ENCODE measurements around the gene DLGAP1.

Gene DLGAP1

GRCh38 chr18:3892152-3892551 is 563.0 kb downstream of the DLGAP1 start:
- no peak for DNase-seq (ENCODE audit: low spot score)
- TF ChIP-seq, protein P1, sequence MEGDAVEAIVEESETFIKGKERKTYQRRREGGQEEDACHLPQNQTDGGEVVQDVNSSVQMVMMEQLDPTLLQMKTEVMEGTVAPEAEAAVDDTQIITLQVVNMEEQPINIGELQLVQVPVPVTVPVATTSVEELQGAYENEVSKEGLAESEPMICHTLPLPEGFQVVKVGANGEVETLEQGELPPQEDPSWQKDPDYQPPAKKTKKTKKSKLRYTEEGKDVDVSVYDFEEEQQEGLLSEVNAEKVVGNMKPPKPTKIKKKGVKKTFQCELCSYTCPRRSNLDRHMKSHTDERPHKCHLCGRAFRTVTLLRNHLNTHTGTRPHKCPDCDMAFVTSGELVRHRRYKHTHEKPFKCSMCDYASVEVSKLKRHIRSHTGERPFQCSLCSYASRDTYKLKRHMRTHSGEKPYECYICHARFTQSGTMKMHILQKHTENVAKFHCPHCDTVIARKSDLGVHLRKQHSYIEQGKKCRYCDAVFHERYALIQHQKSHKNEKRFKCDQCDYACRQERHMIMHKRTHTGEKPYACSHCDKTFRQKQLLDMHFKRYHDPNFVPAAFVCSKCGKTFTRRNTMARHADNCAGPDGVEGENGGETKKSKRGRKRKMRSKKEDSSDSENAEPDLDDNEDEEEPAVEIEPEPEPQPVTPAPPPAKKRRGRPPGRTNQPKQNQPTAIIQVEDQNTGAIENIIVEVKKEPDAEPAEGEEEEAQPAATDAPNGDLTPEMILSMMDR (IDR thresholded peaks at IDR 0.05; ENCODE audit: extremely low read depth, insufficient read depth, missing control alignments): no peak
- in situ Hi-C loops (cut with MboI; ENCODE audit: low pct_unique_long_range_greater_than_20kb, low sequenced_read_pairs, unreplicated experiment): no loop called here

DNA sequence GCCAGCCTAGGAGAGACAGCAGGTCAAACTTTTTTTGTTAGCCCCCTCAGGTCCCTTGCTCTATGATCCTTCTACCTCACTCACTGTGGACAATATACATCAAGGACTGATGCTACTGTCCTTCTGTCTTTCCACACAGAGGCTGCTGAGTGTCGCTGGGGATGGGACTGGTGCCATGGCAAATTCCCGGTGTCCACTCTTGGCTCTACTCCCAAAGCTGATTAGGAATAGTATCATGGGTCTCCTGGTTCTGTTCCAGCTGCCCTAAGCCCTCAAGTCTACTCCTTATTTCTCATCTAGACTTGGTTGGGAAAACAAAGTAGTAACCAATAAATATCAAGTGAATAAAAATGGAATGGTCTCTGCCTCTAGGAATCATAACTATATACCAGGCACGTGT is 563.9 kb downstream of the DLGAP1 start:
- TF ChIP-seq, protein P1 (IDR thresholded peaks at IDR 0.05; ENCODE audit: extremely low read depth, insufficient read depth, missing control alignments): no peak
- in situ Hi-C loops (cut with MboI; ENCODE audit: low pct_unique_long_range_greater_than_20kb, low sequenced_read_pairs, unreplicated experiment): no loop called here
- DNase-seq (ENCODE audit: low spot score): no peak

- no peak for DNase-seq (ENCODE audit: low spot score)
- TF ChIP-seq, protein P1 (IDR thresholded peaks at IDR 0.05; ENCODE audit: extremely low read depth, insufficient read depth, missing control alignments): no peak
- in situ Hi-C loops (cut with MboI; ENCODE audit: low pct_unique_long_range_greater_than_20kb, low sequenced_read_pairs, unreplicated experiment): no loop called here
Measured at GRCh38 chr18:3889803-3890202, 565.3 kb downstream of the DLGAP1 start.

DNA sequence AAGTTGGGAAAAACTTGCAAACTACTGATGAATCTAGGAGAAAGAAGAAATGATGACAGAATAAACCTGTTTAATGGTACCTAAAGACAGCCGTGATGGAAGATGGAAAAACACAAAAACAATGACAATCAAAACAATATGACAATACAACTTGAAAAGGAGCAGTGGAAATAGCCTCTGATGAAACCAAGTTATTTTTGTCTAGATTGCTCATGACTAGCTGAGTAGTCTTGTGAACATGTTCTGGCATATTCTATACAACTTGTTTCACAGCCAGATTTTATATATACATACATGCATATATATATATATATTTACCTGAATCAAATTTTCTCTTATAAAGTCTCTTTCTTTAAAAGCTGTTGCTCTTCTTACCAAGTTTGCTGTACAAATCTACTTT is 566.0 kb downstream of the DLGAP1 start:
- TF ChIP-seq, protein P1 (IDR thresholded peaks at IDR 0.05; ENCODE audit: extremely low read depth, insufficient read depth, missing control alignments): no peak

GRCh38 chr18:3886575-3887322 is 568.4 kb downstream of the DLGAP1 start:
- DNase-seq (ENCODE audit: low spot score): no peak
- TF ChIP-seq, protein P1 (IDR thresholded peaks at IDR 0.05; ENCODE audit: extremely low read depth, insufficient read depth, missing control alignments): no peak
- in situ Hi-C loops (cut with MboI; ENCODE audit: low pct_unique_long_range_greater_than_20kb, low sequenced_read_pairs, unreplicated experiment): no loop called here

More for the DNA sequence above, 566.0 kb downstream of the DLGAP1 start:
- DNase-seq (ENCODE audit: low spot score): no peak
- in situ Hi-C loops (cut with MboI; ENCODE audit: low pct_unique_long_range_greater_than_20kb, low sequenced_read_pairs, unreplicated experiment): no loop called here

- TF ChIP-seq, protein P1 (IDR thresholded peaks at IDR 0.05; ENCODE audit: extremely low read depth, insufficient read depth, missing control alignments): no peak
- in situ Hi-C loops (cut with MboI; ENCODE audit: low pct_unique_long_range_greater_than_20kb, low sequenced_read_pairs, unreplicated experiment): no loop called here
- DNase-seq (ENCODE audit: low spot score): peak; percentile 29
Measured at GRCh38 chr18:3885209-3885792, 569.8 kb downstream of the DLGAP1 start.

All from GM13977 (cell line).